Upper lobe of right lung (tissue), 1 donor: ENCODE measurements around the gene XRCC1. TPM values are rescaled to one million over a fixed set of nuclear protein-coding genes. Genes with fewer than 3 reads are reported as not detected.
"Not testable (repeated sequence)": the region's sequence is repeated elsewhere in the genome, so short reads cannot be mapped to it uniquely, and the experiment has no call there.

ENCODE experiments used
- ATAC-seq: fragments of 200-7000 bp; cut with Tn5 transposase; one replicate; pipeline ENCODE4 v1.9.1; 2020; ENCODE audit warnings: mild to moderate bottlenecking, moderate library complexity
- DNase-seq: peaks from one replicate; pipeline ENCODE4 v3.0.0-alpha.2; 2020
- H3K27ac ChIP-seq: fragments of 200-600 bp; one replicate; pipeline ENCODE4 v1.8.0; 2022
- H3K27me3 ChIP-seq: fragments of 200-600 bp; one replicate; pipeline ENCODE4 v1.8.0; 2022; ENCODE audit warnings: mild to moderate bottlenecking
- H3K36me3 ChIP-seq: fragments of 200-600 bp; one replicate; pipeline ENCODE4 v1.8.0; 2022
- H3K4me1 ChIP-seq: fragments of 200-600 bp; one replicate; pipeline ENCODE4 v1.8.0; 2022
- H3K4me3 ChIP-seq: fragments of 200-600 bp; one replicate; pipeline ENCODE4 v1.8.0; 2022; ENCODE audit warnings: mild to moderate bottlenecking
- H3K9me3 ChIP-seq: fragments of 200-600 bp; one replicate; pipeline ENCODE4 v1.8.0; 2022
- intact Hi-C: fragments of 100-400 bp; cut with DNase I; formaldehyde crosslinking; loops from one replicate; pipeline ENCODE4 v1.11.0; 2022
- total RNA-seq: library from RNA; stranded (reverse); fragmentation: NEBNext Ultra II Directional; extraction: Animal tissue kit (Norgen Biotek cat#: 25700); gene quantifications from one replicate; pipeline ENCODE4 v1.2.1, GENCODE V29; 2021
- TF ChIP-seq, protein P1 (sequence below): fragments of 200-600 bp; IDR thresholded peaks from one replicate; pipeline ENCODE4 v1.8.0; 2022; ENCODE audit warnings: antibody characterized with exemption
- donor health status: DM: no; HTN: yes; CAD: no; lungs with severe emphysema.

XRCC1 gene
- total RNA-seq, 1 donor from 2014 or later, result 23.8 TPM

GRCh38 chr19:43552616-43553015 is 22.7 kb downstream of the XRCC1 start:
- H3K27ac ChIP-seq, result no peak overlapping the region
- no peaks in the 10 kb centered on the region for H3K4me1 ChIP-seq
- H3K27me3 ChIP-seq, result no peaks in the 10 kb centered on the region
- DNase-seq (no peak), ATAC-seq (no peak)
- H3K4me3 ChIP-seq, result no peak overlapping the region
- no peaks in the 10 kb centered on the region for H3K9me3 ChIP-seq
- H3K36me3 ChIP-seq, result peaks cover 42% of the 10 kb centered on the region
- intact Hi-C loops, result no loop called here
- TF ChIP-seq, protein P1, sequence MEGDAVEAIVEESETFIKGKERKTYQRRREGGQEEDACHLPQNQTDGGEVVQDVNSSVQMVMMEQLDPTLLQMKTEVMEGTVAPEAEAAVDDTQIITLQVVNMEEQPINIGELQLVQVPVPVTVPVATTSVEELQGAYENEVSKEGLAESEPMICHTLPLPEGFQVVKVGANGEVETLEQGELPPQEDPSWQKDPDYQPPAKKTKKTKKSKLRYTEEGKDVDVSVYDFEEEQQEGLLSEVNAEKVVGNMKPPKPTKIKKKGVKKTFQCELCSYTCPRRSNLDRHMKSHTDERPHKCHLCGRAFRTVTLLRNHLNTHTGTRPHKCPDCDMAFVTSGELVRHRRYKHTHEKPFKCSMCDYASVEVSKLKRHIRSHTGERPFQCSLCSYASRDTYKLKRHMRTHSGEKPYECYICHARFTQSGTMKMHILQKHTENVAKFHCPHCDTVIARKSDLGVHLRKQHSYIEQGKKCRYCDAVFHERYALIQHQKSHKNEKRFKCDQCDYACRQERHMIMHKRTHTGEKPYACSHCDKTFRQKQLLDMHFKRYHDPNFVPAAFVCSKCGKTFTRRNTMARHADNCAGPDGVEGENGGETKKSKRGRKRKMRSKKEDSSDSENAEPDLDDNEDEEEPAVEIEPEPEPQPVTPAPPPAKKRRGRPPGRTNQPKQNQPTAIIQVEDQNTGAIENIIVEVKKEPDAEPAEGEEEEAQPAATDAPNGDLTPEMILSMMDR, result no peak

DNA sequence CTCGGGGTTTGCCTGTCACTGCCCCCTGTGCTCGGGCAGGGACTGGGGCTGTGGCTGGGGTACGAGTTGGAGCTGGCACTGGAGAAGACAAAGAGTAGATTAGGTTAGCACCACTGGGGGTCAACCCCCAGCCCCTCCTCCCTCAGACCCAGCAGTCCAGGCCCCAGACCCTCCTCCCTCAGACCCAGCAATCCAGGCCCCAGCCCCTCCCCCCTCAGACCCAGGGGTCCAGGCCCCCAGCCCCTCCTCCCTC is 23.2 kb downstream of the XRCC1 start:
- TF ChIP-seq, protein P1, result no peak
- no peak overlapping the region for H3K27ac ChIP-seq
- DNase-seq, result no peak
- no peak overlapping the region for H3K4me3 ChIP-seq
- peaks cover 38% of the 10 kb centered on the region for H3K36me3 ChIP-seq
- no peaks in the 10 kb centered on the region for H3K9me3 ChIP-seq
- no peak for ATAC-seq
- no peaks in the 10 kb centered on the region for H3K4me1 ChIP-seq
- H3K27me3 ChIP-seq, result no peaks in the 10 kb centered on the region
- intact Hi-C loops, result no loop called here

DNA sequence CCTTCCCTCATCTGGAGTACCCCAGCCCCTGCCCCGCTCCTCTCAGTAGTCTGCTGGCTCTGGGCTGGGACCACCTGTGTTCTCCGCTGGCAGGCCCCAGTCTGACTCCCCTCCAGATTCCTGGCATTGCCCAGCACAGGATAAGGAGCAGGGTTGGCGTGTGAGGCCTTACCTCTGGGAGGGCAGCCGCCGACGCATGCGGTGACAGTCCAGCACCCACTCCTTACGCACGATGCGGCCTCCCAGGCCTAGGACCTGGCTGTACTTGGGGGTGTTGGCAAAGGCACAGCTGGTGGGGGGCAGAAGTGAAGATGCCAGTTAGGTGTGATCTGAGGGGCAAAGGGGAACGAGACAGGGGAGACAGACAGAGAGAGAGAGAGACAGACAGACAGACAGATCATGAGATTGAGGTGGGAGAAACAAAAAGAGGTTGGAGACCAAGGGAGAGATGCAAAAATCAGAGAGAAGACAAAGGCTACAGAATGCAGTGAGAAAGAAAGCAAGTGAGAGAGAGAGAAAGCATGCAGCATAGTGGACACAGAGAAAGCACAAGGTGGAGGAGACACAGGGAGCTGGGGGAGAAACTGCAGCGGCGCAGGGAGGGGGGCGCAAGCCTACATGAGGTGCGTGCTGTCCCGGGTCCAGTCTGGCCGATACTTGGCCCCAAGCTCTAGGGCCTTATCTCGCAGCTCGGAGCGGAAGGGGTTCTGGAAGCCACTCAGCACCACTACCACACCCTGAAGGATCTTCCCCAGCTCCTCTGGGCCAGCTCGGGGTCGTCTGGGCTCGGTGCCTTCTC is 23.7 kb downstream of the XRCC1 start:
- no peak for ATAC-seq
- Histone ChIP-seq H3K4me1 (no peaks in the 10 kb centered on the region), H3K36me3 (peaks cover 37% of the 10 kb centered on the region), H3K27ac (no peak overlapping the region), H3K27me3 (no peaks in the 10 kb centered on the region), H3K4me3 (no peak overlapping the region), H3K9me3 (no peaks in the 10 kb centered on the region)
- TF ChIP-seq, protein P1, result no peak
- intact Hi-C loops, result no loop called here
- DNase-seq, result no peak

DNA sequence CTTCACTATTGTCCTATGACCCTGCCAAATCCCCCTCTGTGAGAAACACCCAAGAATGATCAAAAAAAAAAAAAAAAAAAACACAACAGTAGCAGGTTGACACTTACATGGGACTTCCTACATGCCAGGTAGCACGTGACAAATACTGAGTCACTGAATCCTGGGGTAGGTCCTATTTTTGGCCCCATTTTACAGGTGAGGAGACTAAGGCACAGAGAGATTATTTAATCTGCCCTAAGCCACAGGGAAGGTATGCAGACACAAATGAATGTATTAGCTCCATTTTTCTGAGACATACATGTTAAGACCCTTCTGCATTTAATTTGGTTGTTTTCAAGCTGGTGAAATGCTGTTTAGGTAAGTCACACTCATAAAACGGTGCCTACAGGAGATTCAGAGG is 26.6 kb downstream of the XRCC1 start:
- H3K27me3 ChIP-seq, result no peaks in the 10 kb centered on the region
- no peaks in the 10 kb centered on the region for H3K4me1 ChIP-seq
- H3K36me3 ChIP-seq, result peaks cover 51% of the 10 kb centered on the region
- no peaks in the 10 kb centered on the region for H3K9me3 ChIP-seq
- intact Hi-C loops, result no loop called here
- TF ChIP-seq, protein P1, result no peak
- no peak overlapping the region for H3K27ac ChIP-seq
- no peak for ATAC-seq
- no peak for DNase-seq
- no peak overlapping the region for H3K4me3 ChIP-seq

- H3K27ac ChIP-seq, DNase-seq, H3K4me1 ChIP-seq, ATAC-seq, intact Hi-C loops, H3K4me3 ChIP-seq, H3K27me3 ChIP-seq, H3K9me3 ChIP-seq: not testable (repeated sequence)
- peaks cover 55% of the 10 kb centered on the region for H3K36me3 ChIP-seq
These were observed 27.4 kb downstream of the XRCC1 start for GRCh38 chr19:43547926-43548325.

DNA sequence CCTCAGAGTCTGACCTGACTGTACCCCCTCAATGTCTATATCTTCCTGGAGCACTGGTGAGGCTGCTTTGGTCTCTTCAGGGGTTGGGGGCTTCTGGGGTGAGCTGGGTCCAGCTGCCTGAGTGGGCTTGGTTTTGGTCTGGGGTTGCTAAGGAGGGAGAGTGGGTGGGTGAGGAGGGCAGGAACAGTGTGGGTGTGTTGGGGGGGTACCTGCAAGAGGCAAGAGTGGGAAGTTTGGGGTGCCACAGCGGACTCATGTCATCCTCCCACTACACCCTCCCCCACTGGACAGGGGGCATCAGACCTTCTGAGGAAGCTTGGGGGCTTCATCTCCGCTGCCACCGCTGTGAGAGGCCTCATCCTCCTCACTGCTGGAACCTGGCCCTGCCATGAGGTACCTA is 28.7 kb downstream of the XRCC1 start:
- peaks cover 61% of the 10 kb centered on the region for H3K36me3 ChIP-seq
- TF ChIP-seq, protein P1, result no peak
- no peak for ATAC-seq

More for the DNA sequence above, 28.7 kb downstream of the XRCC1 start:
- intact Hi-C loops, result no loop called here
- Histone ChIP-seq H3K9me3 (no peaks in the 10 kb centered on the region), H3K27ac (no peak overlapping the region), H3K4me3 (no peak overlapping the region), H3K27me3 (no peaks in the 10 kb centered on the region), H3K4me1 (no peaks in the 10 kb centered on the region)
- no peak for DNase-seq
